K562 (cell line): ENCODE data around the gene SOAT1.

Experiments
- CEBPB ChIP-seq: fragments of 450-650 bp; IDR thresholded peaks from 2 replicates; pipeline ENCODE4 v1.6.1; 2016; ENCODE audit warnings: missing genetic modification characterization, missing compliant biosample characterization
- CREB1 ChIP-seq, 2 experiments: sonication (generic) in 1 of 2; formaldehyde crosslinking in 1 of 2; IDR thresholded peaks; 2 replicates each; pipeline versions ENCODE4 v1.6.1 to v1.8.0; 2012 to 2022; ENCODE audit warnings: inconsistent platforms in 1 of 2, mild to moderate bottlenecking in 1 of 2, missing genetic modification reagents in 1 of 2, moderate library complexity in 1 of 2
- EZH2 ChIP-seq: IDR thresholded peaks from 2 replicates; pipeline ENCODE4 v1.6.1; 2012; ENCODE audit warnings: low read depth, mild to moderate bottlenecking, inconsistent platforms, low read length, borderline replicate concordance
- L3MBTL2 ChIP-seq: fragments of 450-650 bp; IDR thresholded peaks from 2 replicates; pipeline ENCODE4 v1.6.1; 2016; ENCODE audit warnings: mild to moderate bottlenecking, moderate library complexity
- POLR2A ChIP-seq: fragments of 450-650 bp; conservative IDR thresholded peaks from 2 replicates; pipeline ENCODE4 v1.6.1; 2016
- PYGO2 ChIP-seq: fragments of 450-650 bp; IDR thresholded peaks from 2 replicates; pipeline ENCODE4 v1.6.1; 2016; ENCODE audit warnings: mild to moderate bottlenecking, missing genetic modification characterization, moderate library complexity, missing compliant biosample characterization
- RCOR1 ChIP-seq, 2 experiments: IDR thresholded peaks; 2 replicates each; pipeline ENCODE4 v1.6.1; 2012; ENCODE audit warnings: low read depth in 2 of 2, low read length in 2 of 2, borderline replicate concordance in 1 of 2, improper control_type of control experiment in 1 of 2
- SREBF2 ChIP-seq: sonication (generic); formaldehyde crosslinking; IDR thresholded peaks from 2 replicates; pipeline ENCODE4 v1.4.0; 2020; ENCODE audit warnings: mild to moderate bottlenecking, missing genetic modification reagents
- TCF7 ChIP-seq: sonication (generic); IDR thresholded peaks from 2 replicates; pipeline ENCODE4 v1.6.1; 2016; ENCODE audit warnings: antibody characterized with exemption, borderline replicate concordance
- YY1 ChIP-seq, 3 experiments: IDR thresholded peaks; 2 replicates each; pipeline ENCODE4 v1.6.1; 2011; ENCODE audit warnings: low read length in 2 of 3, mild to moderate bottlenecking in 2 of 3, moderate library complexity in 2 of 3, borderline replicate concordance in 1 of 3, control low read depth in 1 of 3, low read depth in 1 of 3; ENCODE audit not compliant: insufficient read depth in 3 of 3, insufficient replicate concordance in 2 of 3, control insufficient read depth in 1 of 3, insufficient read length in 1 of 3; ENCODE audit errors: extremely low read depth in 1 of 3
- TF ChIP-seq, protein P1 (sequence below): fragments of 250-450 bp; sonication (Bioruptor Pico); IDR thresholded peaks from 2 replicates; pipeline ENCODE4 v1.4.0; 2020; ENCODE audit warnings: mild to moderate bottlenecking, moderate library complexity
- TF ChIP-seq, protein P2 (sequence below): sonication (generic); formaldehyde crosslinking; IDR thresholded peaks from 2 replicates; pipeline ENCODE4 v1.8.1; 2023; ENCODE audit warnings: mild to moderate bottlenecking, missing genetic modification reagents

DNA sequence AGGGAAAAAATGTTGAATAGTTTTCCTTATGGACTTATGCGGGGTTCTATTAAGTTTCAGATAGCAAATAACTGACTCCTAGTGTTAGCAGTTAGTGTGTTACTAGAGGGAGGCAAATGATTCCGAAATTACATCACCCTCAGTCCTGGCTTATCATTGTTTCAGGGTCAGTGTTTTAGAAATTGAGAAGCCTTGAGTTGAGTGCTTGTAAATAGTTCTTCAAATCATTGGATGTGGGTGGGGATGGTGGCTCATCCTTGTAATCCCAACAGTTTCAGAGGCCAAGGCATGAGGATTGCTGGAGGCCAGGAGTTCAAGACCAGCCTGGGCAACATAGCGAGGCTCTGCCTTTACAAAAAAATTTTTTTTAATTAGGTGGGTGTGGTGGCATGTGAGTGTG, 21.3 kb downstream of the SOAT1 start:
- TF ChIP-seq TCF7, result no peak
- TF ChIP-seq PYGO2 (tag), result no peak
- TF ChIP-seq SREBF2 (CRISPR knock-in tag), result no peak
- TF ChIP-seq YY1 (IDR thresholded peaks at IDR 0.05; ENCODE audit: borderline replicate concordance in 1 of 3, control insufficient read depth in 1 of 3, extremely low read depth in 1 of 3, insufficient read depth in 3 of 3, insufficient read length in 1 of 3, insufficient replicate concordance in 2 of 3, low read depth in 1 of 3, low read length in 2 of 3), result no peak
- no peak for TF ChIP-seq L3MBTL2
- TF ChIP-seq POLR2A, result no peak
- TF ChIP-seq RCOR1 (IDR thresholded peaks at IDR 0.05; ENCODE audit: borderline replicate concordance in 1 of 2, low read depth in 2 of 2, low read length in 2 of 2), result 0 out of 4 replicates have a peak, but pooled peaks of 1 of the 2 experiments have one; percentile 9
- TF ChIP-seq, protein P1, sequence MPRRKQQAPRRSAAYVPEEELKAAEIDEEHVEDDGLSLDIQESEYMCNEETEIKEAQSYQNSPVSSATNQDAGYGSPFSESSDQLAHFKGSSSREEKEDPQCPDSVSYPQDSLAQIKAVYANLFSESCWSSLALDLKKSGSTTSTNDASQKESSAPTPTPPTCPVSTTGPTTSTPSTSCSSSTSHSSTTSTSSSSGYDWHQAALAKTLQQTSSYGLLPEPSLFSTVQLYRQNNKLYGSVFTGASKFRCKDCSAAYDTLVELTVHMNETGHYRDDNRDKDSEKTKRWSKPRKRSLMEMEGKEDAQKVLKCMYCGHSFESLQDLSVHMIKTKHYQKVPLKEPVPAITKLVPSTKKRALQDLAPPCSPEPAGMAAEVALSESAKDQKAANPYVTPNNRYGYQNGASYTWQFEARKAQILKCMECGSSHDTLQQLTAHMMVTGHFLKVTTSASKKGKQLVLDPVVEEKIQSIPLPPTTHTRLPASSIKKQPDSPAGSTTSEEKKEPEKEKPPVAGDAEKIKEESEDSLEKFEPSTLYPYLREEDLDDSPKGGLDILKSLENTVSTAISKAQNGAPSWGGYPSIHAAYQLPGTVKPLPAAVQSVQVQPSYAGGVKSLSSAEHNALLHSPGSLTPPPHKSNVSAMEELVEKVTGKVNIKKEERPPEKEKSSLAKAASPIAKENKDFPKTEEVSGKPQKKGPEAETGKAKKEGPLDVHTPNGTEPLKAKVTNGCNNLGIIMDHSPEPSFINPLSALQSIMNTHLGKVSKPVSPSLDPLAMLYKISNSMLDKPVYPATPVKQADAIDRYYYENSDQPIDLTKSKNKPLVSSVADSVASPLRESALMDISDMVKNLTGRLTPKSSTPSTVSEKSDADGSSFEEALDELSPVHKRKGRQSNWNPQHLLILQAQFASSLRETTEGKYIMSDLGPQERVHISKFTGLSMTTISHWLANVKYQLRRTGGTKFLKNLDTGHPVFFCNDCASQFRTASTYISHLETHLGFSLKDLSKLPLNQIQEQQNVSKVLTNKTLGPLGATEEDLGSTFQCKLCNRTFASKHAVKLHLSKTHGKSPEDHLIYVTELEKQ (CRISPR knock-in tag), result no peak
- no peak for TF ChIP-seq CEBPB
- no peak for TF ChIP-seq EZH2
- TF ChIP-seq CREB1 (IDR thresholded peaks at IDR 0.05), result no peak
- TF ChIP-seq CREB1 (CRISPR knock-in tag; IDR thresholded peaks at IDR 0.05), result no peak
- TF ChIP-seq, protein P2, sequence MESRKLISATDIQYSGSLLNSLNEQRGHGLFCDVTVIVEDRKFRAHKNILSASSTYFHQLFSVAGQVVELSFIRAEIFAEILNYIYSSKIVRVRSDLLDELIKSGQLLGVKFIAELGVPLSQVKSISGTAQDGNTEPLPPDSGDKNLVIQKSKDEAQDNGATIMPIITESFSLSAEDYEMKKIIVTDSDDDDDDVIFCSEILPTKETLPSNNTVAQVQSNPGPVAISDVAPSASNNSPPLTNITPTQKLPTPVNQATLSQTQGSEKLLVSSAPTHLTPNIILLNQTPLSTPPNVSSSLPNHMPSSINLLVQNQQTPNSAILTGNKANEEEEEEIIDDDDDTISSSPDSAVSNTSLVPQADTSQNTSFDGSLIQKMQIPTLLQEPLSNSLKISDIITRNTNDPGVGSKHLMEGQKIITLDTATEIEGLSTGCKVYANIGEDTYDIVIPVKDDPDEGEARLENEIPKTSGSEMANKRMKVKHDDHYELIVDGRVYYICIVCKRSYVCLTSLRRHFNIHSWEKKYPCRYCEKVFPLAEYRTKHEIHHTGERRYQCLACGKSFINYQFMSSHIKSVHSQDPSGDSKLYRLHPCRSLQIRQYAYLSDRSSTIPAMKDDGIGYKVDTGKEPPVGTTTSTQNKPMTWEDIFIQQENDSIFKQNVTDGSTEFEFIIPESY (CRISPR knock-in tag), result no peak
